Astrocyte (in vitro differentiated cells and primary cell): ENCODE measurements around the gene STX12.

Experiments used
- CTCF ChIP-seq: IDR thresholded peaks from 2 replicates; pipeline ENCODE4 v1.5.1; 2011; ENCODE audit warnings: low read depth, mild to moderate bottlenecking, inconsistent platforms, low read length, moderate library complexity; ENCODE audit not compliant: insufficient read depth
- EZH2 ChIP-seq: IDR thresholded peaks from 2 replicates; pipeline ENCODE4 v1.6.1; 2012; ENCODE audit warnings: mild to moderate bottlenecking, low read length, inconsistent platforms; ENCODE audit not compliant: insufficient read depth

GRCh38 chr1:27864264-27864895 is 91.4 kb downstream of the STX12 start:
- no peak for TF ChIP-seq CTCF
- no peak for TF ChIP-seq EZH2
